SJCRH30 (cell line): ENCODE measurements around the gene MRPS18A. TPM values are rescaled to one million over a fixed set of nuclear protein-coding genes. Genes with fewer than 3 reads are reported as not detected.

Experiments used
- DNase-seq, 2 experiments: peaks; one replicate each; pipeline ENCODE4 v3.0.0-alpha.2; 2015 to 2020
- H3K27ac ChIP-seq: fragments of 250-450 bp; sonication (Bioruptor Pico); 2 replicates; pipeline ENCODE4 v1.5.1; 2020; ENCODE audit warnings: mild to moderate bottlenecking, moderate library complexity
- H3K27me3 ChIP-seq: fragments of 250-450 bp; sonication (Bioruptor Pico); 2 replicates; pipeline ENCODE4 v1.5.1; 2020; ENCODE audit warnings: mild to moderate bottlenecking, moderate library complexity
- H3K36me3 ChIP-seq: fragments of 250-450 bp; sonication (Bioruptor Pico); 2 replicates; pipeline ENCODE4 v1.5.1; 2020; ENCODE audit warnings: mild to moderate bottlenecking, moderate library complexity
- H3K4me1 ChIP-seq: fragments of 250-450 bp; sonication (Bioruptor Pico); 2 replicates; pipeline ENCODE4 v1.5.1; 2020; ENCODE audit warnings: mild to moderate bottlenecking, moderate library complexity
- H3K4me3 ChIP-seq: fragments of 250-450 bp; sonication (Bioruptor Pico); 2 replicates; pipeline ENCODE4 v1.5.1; 2020; ENCODE audit warnings: mild to moderate bottlenecking, moderate library complexity
- H3K9me3 ChIP-seq: fragments of 250-450 bp; sonication (Bioruptor Pico); replicated peaks from 2 replicates; pipeline ENCODE4 v1.5.1; 2020; ENCODE audit warnings: mild to moderate bottlenecking, moderate library complexity
- total RNA-seq: library from RNA; depleted of rRNA; stranded (reverse); fragments of >200 nt; shearing (Covaris generic); gene quantifications from 2 replicates; pipeline ENCODE4 v1.2.3, GENCODE V29; 2014

MRPS18A gene
- total RNA-seq, 1 experiment from 2014 or later, result 51.6 TPM

DNA sequence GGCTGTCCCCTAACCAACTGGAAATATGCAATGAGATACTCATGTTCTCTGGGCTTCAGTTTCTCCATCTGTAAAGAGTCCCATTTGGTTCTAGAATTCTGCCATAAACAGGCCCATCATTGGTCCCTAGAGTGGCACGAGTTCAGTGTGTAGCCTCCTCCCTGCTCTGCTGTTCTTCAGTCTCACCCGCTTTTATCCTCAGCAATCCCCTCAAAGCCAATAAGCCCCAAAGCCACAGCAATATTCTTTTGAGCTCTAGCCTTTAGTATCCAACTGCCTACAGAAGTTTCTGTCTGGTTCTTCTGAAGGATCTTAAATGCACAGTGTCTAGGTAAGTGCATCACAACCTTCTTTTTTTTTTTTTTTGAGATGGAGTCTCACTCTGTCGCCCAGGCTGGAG is 9.8 kb upstream of the MRPS18A start:
- Histone ChIP-seq H3K27ac (no peak overlapping the region), H3K4me1 (peaks cover 59% of the 10 kb centered on the region), H3K4me3 (no peak overlapping the region), H3K9me3 (no peaks in the 10 kb centered on the region), H3K36me3 (no peaks in the 10 kb centered on the region), H3K27me3 (no peaks in the 10 kb centered on the region)
- no peak for DNase-seq

DNA sequence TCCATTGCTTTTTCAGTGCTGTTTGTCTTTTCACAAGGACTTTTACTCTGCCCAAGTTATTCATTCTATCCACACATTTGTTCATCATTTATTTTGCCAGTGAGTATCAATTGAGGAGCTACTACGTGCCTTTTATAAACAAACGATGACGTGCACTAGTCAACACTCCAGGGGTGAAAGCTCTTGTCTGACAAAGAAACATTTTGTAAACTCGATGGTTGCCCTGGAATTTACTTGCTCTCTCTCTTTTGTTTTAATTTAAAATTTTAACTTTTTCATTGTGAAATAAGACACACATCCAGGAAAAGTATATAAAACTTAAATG is 8.3 kb upstream of the MRPS18A start:
- no peak overlapping the region for H3K4me3 ChIP-seq
- no peak for DNase-seq
- H3K27ac ChIP-seq, result peak overlapping the region; percentile 60
- H3K9me3 ChIP-seq, result no peaks in the 10 kb centered on the region
- H3K4me1 ChIP-seq, result peaks cover 49% of the 10 kb centered on the region
- no peaks in the 10 kb centered on the region for H3K36me3 ChIP-seq
- H3K27me3 ChIP-seq, result no peaks in the 10 kb centered on the region

- H3K4me1 ChIP-seq, result peaks cover 49% of the 10 kb centered on the region
- peak overlapping the region; percentile 60 for H3K27ac ChIP-seq
- H3K9me3 ChIP-seq, result no peaks in the 10 kb centered on the region
- no peak overlapping the region for H3K4me3 ChIP-seq
- H3K27me3 ChIP-seq, result no peaks in the 10 kb centered on the region
- peak; percentile 84 to 91 for DNase-seq
- no peaks in the 10 kb centered on the region for H3K36me3 ChIP-seq
Measured at GRCh38 chr6:43695215-43695966, 7.8 kb upstream of the MRPS18A start.

GRCh38 chr6:43689421-43689820 is 1.8 kb upstream of the MRPS18A start:
- Histone ChIP-seq H3K36me3 (0 out of 2 replicates have a peak, but pooled peaks cover 4% of the 10 kb centered on the region), H3K27me3 (no peaks in the 10 kb centered on the region), H3K27ac (no peak overlapping the region), H3K4me1 (peaks cover 8% of the 10 kb centered on the region), H3K4me3 (no peak overlapping the region), H3K9me3 (no peaks in the 10 kb centered on the region)
- no peak for DNase-seq

DNA sequence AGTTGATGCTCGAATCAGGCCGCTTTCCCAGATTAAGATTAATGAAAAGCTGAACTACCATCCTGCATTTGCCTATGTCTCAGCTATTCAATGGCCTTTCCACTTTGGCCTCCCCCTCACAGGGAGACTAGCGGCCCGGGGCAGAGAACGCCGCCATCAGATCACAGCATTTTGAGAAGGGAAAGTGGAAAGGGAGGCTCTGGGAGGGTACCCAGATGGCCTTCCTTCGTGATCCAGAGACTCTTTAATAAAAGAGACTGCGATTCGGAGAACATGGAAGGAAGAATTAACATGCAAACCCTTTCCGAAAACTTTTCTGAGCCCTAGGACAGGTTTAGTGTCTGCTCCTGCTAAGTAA is 533 bp downstream of the MRPS18A start:
- Histone ChIP-seq H3K4me1 (peaks cover 8% of the 10 kb centered on the region; the same call in 1 of the 2 replicates), H3K4me3 (peak overlapping the region; percentile 80), H3K27ac (peak overlapping the region; percentile 55), H3K27me3 (no peaks in the 10 kb centered on the region), H3K36me3 (peaks cover 8% of the 10 kb centered on the region; the same call in 1 of the 2 replicates), H3K9me3 (no peaks in the 10 kb centered on the region)
- DNase-seq, result no peak

DNA sequence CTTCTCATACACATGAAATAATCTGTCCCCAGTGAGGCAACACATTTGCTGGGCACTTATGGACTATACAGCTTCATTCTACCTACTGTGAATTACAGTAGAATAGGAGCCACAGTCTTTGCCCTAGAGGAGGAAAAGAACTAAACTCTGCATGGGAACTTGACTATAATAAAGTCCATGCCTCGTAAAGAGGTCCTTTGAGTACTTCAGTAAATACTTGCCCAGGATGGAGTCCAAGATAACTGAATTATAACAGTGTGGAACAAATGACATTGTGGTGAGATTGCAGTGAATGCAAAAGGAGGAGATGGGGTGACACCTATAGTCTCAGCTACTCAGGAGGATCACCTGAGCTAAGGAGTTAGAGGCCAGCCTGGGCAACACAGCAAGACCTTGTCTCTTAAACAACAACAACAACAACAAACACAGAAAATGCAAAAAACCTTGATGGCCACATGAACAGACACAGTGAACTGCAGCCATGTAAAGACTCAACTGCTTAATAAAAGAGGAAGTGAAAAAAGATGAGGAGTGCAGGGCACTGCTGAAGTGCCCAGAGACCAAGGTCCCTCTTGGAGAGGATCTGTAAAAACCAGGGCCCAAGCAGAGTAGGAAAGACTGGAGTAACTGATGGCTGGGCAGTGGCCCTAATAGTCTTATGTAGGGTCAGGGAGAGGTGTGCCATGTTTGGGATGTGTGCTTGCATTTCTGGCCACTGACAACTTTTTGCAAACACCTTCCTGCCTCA is 3.7 kb downstream of the MRPS18A start:
- Histone ChIP-seq H3K4me3 (no peak overlapping the region), H3K36me3 (peaks cover 22% of the 10 kb centered on the region), H3K27me3 (no peaks in the 10 kb centered on the region), H3K4me1 (peaks cover 8% of the 10 kb centered on the region; the same call in 1 of the 2 replicates), H3K9me3 (no peaks in the 10 kb centered on the region), H3K27ac (no peak overlapping the region)
- no peak for DNase-seq

DNA sequence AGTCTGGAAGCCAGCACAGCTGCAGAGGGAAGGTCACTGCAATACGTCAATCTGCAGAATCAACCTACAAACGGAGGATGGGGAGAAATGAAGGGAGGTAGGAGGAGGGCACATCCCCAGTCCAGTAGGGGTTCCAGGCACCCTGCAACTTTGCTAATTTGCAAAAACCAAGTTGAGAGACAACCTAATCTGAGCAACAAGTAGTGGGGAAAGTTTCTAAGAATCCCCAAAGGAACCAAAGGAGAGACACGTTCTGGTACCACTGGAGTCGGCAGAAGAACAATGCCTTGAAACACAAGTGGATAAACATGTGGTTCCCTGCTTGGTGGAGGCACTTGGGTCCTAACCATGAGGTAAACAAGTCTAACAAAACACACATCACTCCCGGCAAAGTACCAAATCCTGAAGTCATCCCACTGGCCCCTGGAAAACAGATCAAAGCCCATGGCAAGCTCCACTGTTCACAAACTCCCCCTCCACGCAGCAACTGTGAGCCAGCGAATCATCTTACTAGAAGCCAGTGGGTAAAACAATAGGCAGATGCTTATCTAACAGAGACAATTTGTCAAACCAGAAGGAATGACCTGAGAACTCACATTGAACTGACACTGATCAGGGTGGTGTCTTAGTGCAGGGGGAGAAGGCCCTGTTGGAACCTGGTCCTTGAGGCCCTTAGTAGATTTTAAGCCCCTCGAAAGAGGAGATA is 4.7 kb downstream of the MRPS18A start:
- DNase-seq, result no peak
- H3K27me3 ChIP-seq, result no peaks in the 10 kb centered on the region
- no peak overlapping the region for H3K4me3 ChIP-seq
- no peak overlapping the region for H3K27ac ChIP-seq
- H3K4me1 ChIP-seq, result 0 out of 2 replicates have a peak, but pooled peaks cover 5% of the 10 kb centered on the region
- H3K36me3 ChIP-seq, result peaks cover 29% of the 10 kb centered on the region
- H3K9me3 ChIP-seq, result no peaks in the 10 kb centered on the region

GRCh38 chr6:43681303-43681702 is 6.3 kb downstream of the MRPS18A start:
- no peaks in the 10 kb centered on the region for H3K9me3 ChIP-seq
- H3K27ac ChIP-seq, result no peak overlapping the region
- no peak overlapping the region for H3K4me3 ChIP-seq
- no peaks in the 10 kb centered on the region for H3K27me3 ChIP-seq
- H3K36me3 ChIP-seq, result peaks cover 40% of the 10 kb centered on the region
- DNase-seq, result no peak
- H3K4me1 ChIP-seq, result 0 out of 2 replicates have a peak, but pooled peaks cover under 1% of the 10 kb centered on the region

DNA sequence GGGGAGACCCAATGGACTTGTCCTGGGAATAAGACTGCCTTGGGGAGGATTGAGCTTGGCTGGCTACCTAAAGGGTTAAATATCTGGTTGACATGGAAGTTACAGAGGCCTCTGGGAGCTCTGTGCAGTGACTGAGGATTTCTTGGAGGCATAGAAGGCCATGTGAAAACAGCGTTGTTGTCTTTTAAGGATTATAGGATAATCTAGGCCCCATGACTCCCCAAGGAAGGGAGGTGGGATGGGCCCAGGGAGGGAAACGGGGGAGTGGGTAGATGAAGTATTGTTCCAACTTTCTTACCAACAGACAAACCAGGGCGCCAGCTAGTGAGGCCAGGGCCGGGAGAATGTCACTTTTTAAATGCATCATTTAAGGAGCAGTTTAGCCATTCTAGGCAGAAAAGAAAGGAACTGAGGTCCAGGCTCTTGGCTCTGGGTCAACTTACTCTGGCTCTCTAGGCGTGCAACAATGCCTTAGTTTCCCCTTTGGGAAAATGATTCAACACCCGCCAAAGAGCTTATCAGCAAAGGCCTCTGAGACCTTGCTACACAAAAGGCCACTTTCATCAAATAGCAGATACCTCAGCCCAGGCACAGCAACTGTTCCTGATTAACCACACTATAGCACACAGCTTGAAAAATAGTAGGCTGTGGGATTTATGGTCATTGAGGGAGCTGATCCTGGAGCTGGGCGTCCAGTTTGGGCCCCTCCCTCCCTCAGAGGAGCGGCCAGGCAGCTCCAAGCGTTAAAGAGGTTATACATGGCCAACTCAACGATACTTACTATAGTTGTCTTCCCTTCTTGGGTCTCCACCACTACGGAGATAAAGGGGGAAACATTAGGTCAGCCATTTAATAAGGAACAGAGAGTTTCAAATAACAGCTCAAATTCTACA is 7.0 kb downstream of the MRPS18A start:
- Histone ChIP-seq H3K9me3 (no peaks in the 10 kb centered on the region), H3K4me3 (no peak overlapping the region), H3K27ac (no peak overlapping the region), H3K4me1 (no peaks in the 10 kb centered on the region), H3K36me3 (peaks cover 39% of the 10 kb centered on the region), H3K27me3 (no peaks in the 10 kb centered on the region)
- DNase-seq, result no peak

GRCh38 chr6:43679057-43679456 is 8.5 kb downstream of the MRPS18A start:
- Histone ChIP-seq H3K4me3 (no peak overlapping the region), H3K36me3 (peaks cover 50% of the 10 kb centered on the region), H3K27ac (no peak overlapping the region), H3K9me3 (no peaks in the 10 kb centered on the region), H3K27me3 (no peaks in the 10 kb centered on the region), H3K4me1 (no peaks in the 10 kb centered on the region)
- no peak for DNase-seq

DNA sequence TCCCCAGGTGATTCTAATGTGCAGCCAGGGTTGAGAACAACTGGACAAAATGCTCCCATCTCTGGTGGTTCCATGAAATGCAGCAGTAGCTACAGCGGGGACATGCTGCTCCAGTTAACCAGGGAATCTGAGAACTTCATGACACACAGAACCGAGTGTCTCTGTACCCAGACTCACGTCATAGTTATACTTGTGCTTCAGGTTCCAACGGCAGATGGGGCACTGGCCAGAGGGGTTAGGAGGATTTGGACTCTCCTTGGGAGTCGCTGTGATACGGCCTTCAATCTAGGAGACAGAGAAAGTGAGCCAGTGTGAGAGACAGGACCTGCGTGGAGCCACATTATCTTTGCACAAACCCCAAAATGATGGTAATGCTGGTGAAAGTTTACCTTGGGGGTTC is 9.2 kb downstream of the MRPS18A start:
- H3K27me3 ChIP-seq, result no peaks in the 10 kb centered on the region
- DNase-seq, result no peak
- no peak overlapping the region for H3K27ac ChIP-seq
- no peaks in the 10 kb centered on the region for H3K9me3 ChIP-seq
- no peak overlapping the region for H3K4me3 ChIP-seq
- no peaks in the 10 kb centered on the region for H3K4me1 ChIP-seq
- H3K36me3 ChIP-seq, result peaks cover 53% of the 10 kb centered on the region

GRCh38 chr6:43677759-43678158 is 9.8 kb downstream of the MRPS18A start:
- H3K4me3 ChIP-seq, result no peak overlapping the region
- H3K36me3 ChIP-seq, result peaks cover 53% of the 10 kb centered on the region
- DNase-seq, result no peak
- H3K27ac ChIP-seq, result no peak overlapping the region
- H3K9me3 ChIP-seq, result no peaks in the 10 kb centered on the region
- no peaks in the 10 kb centered on the region for H3K27me3 ChIP-seq
- no peaks in the 10 kb centered on the region for H3K4me1 ChIP-seq

GRCh38 chr6:43676962-43677606 is 10.5 kb downstream of the MRPS18A start:
- Histone ChIP-seq H3K36me3 (peaks cover 55% of the 10 kb centered on the region), H3K4me3 (no peak overlapping the region), H3K27me3 (no peaks in the 10 kb centered on the region), H3K27ac (no peak overlapping the region), H3K9me3 (no peaks in the 10 kb centered on the region), H3K4me1 (no peaks in the 10 kb centered on the region)
- DNase-seq, result no peak

GRCh38 chr6:43674921-43675320 is 12.7 kb downstream of the MRPS18A start:
- Histone ChIP-seq H3K36me3 (peaks cover 53% of the 10 kb centered on the region), H3K27ac (no peak overlapping the region), H3K4me3 (no peak overlapping the region), H3K27me3 (no peaks in the 10 kb centered on the region), H3K9me3 (no peaks in the 10 kb centered on the region), H3K4me1 (no peaks in the 10 kb centered on the region)
- no peak for DNase-seq
